Measurements from ENCODE around the gene FOXRED2.
"Not testable (repeated sequence)": the region's sequence is repeated elsewhere in the genome, so short reads cannot be mapped to it uniquely, and the experiment has no call there.

The FOXRED2 gene

DNA sequence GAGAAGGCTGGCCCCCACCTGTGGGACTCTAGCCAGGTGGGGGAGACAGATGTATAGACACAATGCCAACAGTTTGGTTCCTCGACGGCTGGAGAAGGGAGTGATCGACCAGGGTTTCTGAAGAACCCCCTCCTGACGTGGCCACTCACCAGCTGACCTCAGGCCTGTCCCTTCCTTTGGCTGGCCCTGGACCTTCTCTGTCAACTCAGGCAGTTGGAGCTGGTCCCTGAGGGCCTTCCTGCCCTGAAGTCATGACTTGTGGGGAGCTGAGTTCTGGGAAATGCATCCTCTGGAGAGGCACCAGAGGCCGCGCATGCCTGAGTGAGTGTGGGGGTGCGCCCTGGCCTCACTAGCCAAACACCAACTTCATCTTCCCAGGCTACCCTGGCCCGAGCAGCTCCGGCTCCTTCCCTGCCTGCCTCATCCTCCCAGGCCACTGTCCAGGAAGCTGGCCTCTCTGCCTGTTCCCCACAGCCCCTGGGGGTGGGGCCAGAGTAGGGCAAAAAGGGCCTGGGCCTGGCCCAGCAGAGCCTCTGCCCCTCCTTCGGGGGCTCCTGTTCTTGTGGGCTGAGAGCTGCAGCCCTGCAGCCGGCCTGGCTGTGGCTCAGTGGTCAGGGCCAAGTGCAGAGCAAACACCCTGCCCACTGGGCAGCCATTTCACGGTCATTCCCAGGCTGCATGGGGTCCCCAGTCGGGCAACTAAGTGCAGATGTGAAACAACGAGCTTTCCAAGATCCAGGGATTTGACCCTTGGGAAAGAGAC, 49.0 kb downstream of the FOXRED2 start:
- no peak overlapping the region for H3K4me3 ChIP-seq (ENCODE audit: low read depth, low read length)
- peaks cover 3% of the 10 kb centered on the region; the same call in 1 of the 2 replicates for H3K4me1 ChIP-seq
- TF ChIP-seq, protein P1, sequence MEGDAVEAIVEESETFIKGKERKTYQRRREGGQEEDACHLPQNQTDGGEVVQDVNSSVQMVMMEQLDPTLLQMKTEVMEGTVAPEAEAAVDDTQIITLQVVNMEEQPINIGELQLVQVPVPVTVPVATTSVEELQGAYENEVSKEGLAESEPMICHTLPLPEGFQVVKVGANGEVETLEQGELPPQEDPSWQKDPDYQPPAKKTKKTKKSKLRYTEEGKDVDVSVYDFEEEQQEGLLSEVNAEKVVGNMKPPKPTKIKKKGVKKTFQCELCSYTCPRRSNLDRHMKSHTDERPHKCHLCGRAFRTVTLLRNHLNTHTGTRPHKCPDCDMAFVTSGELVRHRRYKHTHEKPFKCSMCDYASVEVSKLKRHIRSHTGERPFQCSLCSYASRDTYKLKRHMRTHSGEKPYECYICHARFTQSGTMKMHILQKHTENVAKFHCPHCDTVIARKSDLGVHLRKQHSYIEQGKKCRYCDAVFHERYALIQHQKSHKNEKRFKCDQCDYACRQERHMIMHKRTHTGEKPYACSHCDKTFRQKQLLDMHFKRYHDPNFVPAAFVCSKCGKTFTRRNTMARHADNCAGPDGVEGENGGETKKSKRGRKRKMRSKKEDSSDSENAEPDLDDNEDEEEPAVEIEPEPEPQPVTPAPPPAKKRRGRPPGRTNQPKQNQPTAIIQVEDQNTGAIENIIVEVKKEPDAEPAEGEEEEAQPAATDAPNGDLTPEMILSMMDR (IDR thresholded peaks at IDR 0.05; ENCODE audit: low read depth, low read length), result no peak
- H3K27me3 ChIP-seq, result no peaks in the 10 kb centered on the region
- DNase-seq, result no peak
- H3K36me3 ChIP-seq, result no peaks in the 10 kb centered on the region
- H3K9me3 ChIP-seq, result no peaks in the 10 kb centered on the region

DNA sequence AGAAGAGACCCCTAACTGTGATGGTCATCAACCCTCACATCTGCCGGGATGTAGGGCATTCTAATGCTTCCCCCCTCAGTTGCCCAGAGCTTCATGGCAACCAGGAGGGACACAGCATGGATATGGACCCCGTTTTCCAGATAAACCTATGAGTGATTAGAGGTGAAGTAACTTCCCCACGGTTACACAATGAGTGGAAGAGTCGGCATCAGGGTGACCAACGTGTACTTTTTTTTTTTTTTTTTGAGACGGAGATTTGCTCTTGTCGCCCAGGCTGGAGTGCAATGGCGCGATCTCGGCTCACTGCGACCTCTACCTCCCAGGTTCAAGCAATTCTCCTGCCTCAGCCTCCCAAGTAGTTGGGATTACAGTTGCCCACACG, 50.4 kb downstream of the FOXRED2 start:
- Histone ChIP-seq H3K36me3 (no peaks in the 10 kb centered on the region), H3K4me3 (ENCODE audit: low read depth, low read length) (no peak overlapping the region), H3K27me3 (no peaks in the 10 kb centered on the region), H3K4me1 (no peaks in the 10 kb centered on the region), H3K9me3 (no peaks in the 10 kb centered on the region)
- TF ChIP-seq, protein P1 (IDR thresholded peaks at IDR 0.05; ENCODE audit: low read depth, low read length), result no peak
- no peak for DNase-seq

DNA sequence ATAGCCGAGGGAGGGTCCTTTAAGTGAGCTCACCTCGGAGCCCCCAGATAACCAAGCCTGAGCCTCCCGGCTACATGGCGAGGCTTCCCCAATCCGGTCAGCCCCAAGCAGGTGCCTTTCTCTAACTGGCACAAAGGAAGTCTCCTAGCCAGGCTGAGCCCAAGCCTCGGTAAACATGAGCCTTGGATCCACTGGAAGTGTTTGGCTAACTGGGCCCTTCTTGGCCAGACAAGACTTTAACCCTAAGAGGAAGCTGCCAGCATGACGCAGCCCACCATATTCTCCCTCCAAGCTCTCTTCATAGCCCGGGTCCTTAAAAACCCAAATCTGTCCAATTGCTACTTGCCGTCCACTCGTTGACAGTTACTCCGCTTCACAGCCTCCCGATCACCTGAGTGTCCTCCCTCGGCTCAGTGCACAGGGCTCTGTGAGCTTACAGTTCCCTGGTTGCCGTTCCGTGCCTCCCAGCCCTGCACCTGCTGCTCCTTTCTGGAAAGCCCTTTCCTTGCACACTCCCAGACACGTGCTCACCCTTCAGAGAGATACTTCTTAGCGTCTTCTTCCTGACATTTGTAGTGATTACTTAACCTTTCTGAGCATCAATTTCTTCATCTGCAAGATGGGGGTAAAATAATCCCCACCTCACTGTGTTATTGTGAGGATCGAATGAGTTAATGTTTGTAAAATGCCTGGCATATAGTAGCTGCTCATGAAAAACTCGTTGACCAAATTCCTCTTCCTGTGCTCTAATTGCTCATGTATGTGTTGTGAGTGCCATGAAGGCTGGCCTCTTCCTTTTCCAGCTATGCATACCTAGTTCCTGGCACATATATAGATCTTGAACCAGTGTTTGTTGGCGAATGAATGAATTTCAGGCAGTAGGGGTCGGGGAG, 51.0 kb downstream of the FOXRED2 start:
- Histone ChIP-seq H3K27me3 (no peaks in the 10 kb centered on the region), H3K36me3 (no peaks in the 10 kb centered on the region), H3K4me1 (no peaks in the 10 kb centered on the region), H3K9me3 (no peaks in the 10 kb centered on the region), H3K4me3 (ENCODE audit: low read depth, low read length) (peak overlapping the region; percentile 59)
- DNase-seq, result no peak
- TF ChIP-seq, protein P1 (IDR thresholded peaks at IDR 0.05; ENCODE audit: low read depth, low read length), result no peak

DNA sequence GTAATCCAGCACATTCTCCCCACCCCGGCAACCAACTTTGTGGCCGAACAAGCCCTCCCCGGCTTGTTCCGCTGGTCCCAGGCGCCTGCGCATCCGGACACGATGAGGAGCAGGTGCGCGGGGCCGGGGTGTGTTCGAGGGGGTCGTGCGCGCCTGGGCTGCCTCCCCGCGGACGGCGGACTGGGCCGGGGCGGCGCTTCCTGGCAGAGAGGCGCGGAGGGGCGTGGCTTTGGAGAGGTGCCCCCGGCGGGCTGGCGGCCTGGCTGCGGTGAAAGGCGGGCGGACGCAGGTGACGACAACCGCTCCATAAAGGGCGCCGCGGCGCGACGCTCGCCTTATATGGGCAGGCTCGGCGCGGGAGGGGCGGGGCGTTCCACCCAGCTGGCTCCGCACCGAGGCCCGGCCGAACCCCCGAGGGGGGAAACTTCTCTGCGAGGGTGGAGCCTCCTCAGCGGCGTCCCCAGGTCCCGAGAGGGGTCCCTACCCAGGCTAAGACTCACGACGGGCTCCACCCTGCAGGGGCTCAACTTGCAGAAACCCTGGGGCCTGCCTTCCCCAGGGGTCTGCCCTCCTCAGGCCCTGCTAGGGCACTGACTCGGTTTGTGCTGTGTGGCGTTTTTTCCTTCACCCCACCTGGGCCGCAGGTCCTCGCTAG, 51.8 kb downstream of the FOXRED2 start:
- H3K9me3 ChIP-seq, result no peaks in the 10 kb centered on the region
- peak overlapping the region; percentile 59 for H3K4me3 ChIP-seq (ENCODE audit: low read depth, low read length)
- DNase-seq, result peak; percentile 90
- TF ChIP-seq, protein P1 (IDR thresholded peaks at IDR 0.05; ENCODE audit: low read depth, low read length), result no peak; the same call in 1 of the 2 replicates
- H3K4me1 ChIP-seq, result no peaks in the 10 kb centered on the region
- H3K36me3 ChIP-seq, result no peaks in the 10 kb centered on the region
- no peaks in the 10 kb centered on the region for H3K27me3 ChIP-seq

DNA sequence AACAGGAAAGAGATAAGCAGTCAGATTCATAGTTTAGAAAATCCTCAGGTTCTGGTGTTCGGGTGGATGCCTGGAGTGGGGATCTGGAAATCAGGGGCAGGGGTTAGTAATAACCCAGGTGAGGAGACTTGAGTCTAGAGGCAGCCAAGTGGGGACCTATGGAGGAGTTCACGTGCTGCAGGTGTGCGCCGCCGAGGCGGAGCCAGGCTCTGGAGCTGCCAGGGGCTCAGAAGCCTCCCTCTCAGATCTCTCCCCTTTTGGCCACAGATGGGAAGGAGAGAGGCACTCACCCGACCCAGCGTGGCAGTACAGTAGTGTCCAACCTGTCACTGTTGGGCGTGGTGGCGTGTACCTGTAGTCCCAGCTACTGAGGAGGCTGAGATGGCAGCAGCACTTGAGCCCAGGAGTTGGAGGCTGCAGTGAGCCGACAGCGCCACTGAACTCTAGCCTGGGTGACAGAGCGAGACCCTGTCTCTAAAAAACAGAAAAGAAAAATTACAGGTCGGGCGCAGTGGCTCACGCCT, 52.9 kb downstream of the FOXRED2 start:
- TF ChIP-seq, protein P1 (IDR thresholded peaks at IDR 0.05; ENCODE audit: low read depth, low read length), result no peak
- no peak overlapping the region for H3K4me3 ChIP-seq (ENCODE audit: low read depth, low read length)
- no peaks in the 10 kb centered on the region for H3K36me3 ChIP-seq
- no peaks in the 10 kb centered on the region for H3K4me1 ChIP-seq
- no peaks in the 10 kb centered on the region for H3K9me3 ChIP-seq
- H3K27me3 ChIP-seq, result no peaks in the 10 kb centered on the region
- no peak for DNase-seq

DNA sequence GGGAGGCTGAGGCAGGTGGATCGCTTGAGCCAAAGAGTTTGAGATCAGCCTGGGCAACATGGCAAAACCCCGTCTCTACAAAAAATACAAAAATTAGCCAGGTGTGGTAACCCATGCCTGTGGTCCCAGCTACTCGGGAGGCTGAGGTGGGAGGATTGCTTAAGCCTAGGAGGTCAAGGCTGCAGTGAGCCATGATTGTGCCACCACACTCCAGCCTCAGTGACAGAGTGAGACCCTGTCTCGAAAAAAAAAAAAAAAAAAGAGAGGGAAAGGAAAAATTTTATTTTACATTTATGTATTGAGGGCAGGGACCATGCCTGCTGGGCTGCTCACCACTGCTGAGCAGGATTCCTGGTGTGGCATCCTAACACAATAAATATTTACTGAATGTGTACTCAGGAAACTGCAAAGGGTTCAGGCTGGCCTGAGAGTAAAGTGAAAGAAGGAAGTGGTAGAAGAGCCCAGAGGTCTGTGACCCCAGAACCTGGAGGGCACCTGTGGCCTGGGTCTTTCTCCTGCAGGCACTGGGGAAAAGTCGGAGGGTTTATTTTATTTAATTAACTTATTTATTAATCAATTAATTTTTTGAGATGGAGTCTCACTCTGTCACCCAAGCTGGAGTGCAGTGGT, 53.7 kb downstream of the FOXRED2 start:
- H3K9me3 ChIP-seq; H3K4me1 ChIP-seq; H3K27me3 ChIP-seq; H3K36me3 ChIP-seq; H3K4me3 ChIP-seq (ENCODE audit: low read depth, low read length); DNase-seq: not testable (repeated sequence)
